SJCRH30 (cell line): ENCODE results near the gene POU4F1. TPM values are rescaled to one million over a fixed set of nuclear protein-coding genes. Genes with fewer than 3 reads are reported as not detected.
A peak's percentile ranks its signal among the peaks of the same experiment; 100 is the strongest.
"Not testable (repeated sequence)": the region's sequence is repeated elsewhere in the genome, so short reads cannot be mapped to it uniquely, and the experiment has no call there.

Source experiments
- DNase-seq, 2 experiments: peaks; one replicate each; pipeline ENCODE4 v3.0.0-alpha.2; 2015 to 2020
- H3K27ac ChIP-seq: fragments of 250-450 bp; sonication (Bioruptor Pico); 2 replicates; pipeline ENCODE4 v1.5.1; 2020; ENCODE audit warnings: mild to moderate bottlenecking, moderate library complexity
- H3K27me3 ChIP-seq: fragments of 250-450 bp; sonication (Bioruptor Pico); 2 replicates; pipeline ENCODE4 v1.5.1; 2020; ENCODE audit warnings: mild to moderate bottlenecking, moderate library complexity
- H3K36me3 ChIP-seq: fragments of 250-450 bp; sonication (Bioruptor Pico); 2 replicates; pipeline ENCODE4 v1.5.1; 2020; ENCODE audit warnings: mild to moderate bottlenecking, moderate library complexity
- H3K4me1 ChIP-seq: fragments of 250-450 bp; sonication (Bioruptor Pico); 2 replicates; pipeline ENCODE4 v1.5.1; 2020; ENCODE audit warnings: mild to moderate bottlenecking, moderate library complexity
- H3K4me3 ChIP-seq: fragments of 250-450 bp; sonication (Bioruptor Pico); 2 replicates; pipeline ENCODE4 v1.5.1; 2020; ENCODE audit warnings: mild to moderate bottlenecking, moderate library complexity
- H3K9me3 ChIP-seq: fragments of 250-450 bp; sonication (Bioruptor Pico); replicated peaks from 2 replicates; pipeline ENCODE4 v1.5.1; 2020; ENCODE audit warnings: mild to moderate bottlenecking, moderate library complexity
- total RNA-seq: library from RNA; depleted of rRNA; stranded (reverse); fragments of >200 nt; shearing (Covaris generic); gene quantifications from 2 replicates; pipeline ENCODE4 v1.2.3, GENCODE V29; 2014; rRNA removed

Gene POU4F1
- total RNA-seq, result 77.8 and 97.0 TPM in 2 replicates

- peaks cover 31% of the 10 kb centered on the region for H3K36me3 ChIP-seq
- H3K27ac ChIP-seq, result peak within 1 kb of the TSS; percentile 84
- DNase-seq, result peak; percentile 96
- peak within 1 kb of the TSS; percentile 73 for H3K4me3 ChIP-seq
- no peaks in the 10 kb centered on the region for H3K9me3 ChIP-seq
- H3K27me3 ChIP-seq, result no peaks in the 10 kb centered on the region
- peaks cover 5% of the 10 kb centered on the region; the same call in 1 of the 2 replicates for H3K4me1 ChIP-seq
Observed at GRCh38 chr13:78603240-78603957, at the start of gene POU4F1. Gene POU4F1 (minus strand): TSS chr13:78603552. CDS start chr13:78603326, 226 bp downstream.

DNA sequence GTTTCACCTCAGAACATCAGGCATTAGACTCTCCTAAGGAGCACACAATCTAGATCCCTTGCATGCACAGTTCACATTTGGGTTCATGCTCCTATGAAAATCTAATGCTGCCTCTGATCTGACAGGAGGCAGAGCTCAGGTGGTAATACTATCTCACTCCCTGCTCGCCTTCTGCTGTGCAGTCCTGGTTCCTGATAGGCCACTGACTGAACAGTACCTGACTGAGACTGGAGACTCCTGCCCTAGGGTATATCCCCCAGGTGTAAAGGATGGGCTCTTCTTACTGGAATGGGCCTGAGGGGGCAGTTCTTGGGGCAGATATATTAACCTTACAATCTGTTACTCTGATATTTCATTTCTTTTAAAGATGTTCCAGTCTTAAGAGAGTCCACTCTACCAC, 49.3 kb upstream of the POU4F1 start:
- Histone ChIP-seq H3K27me3 (no peaks in the 10 kb centered on the region), H3K4me3 (no peak overlapping the region), H3K4me1 (peaks cover 4% of the 10 kb centered on the region; the same call in 1 of the 2 replicates), H3K36me3 (peaks cover 43% of the 10 kb centered on the region), H3K9me3 (no peaks in the 10 kb centered on the region), H3K27ac (no peak overlapping the region)
- DNase-seq, result no peak

GRCh38 chr13:78650717-78651083, 47.3 kb upstream of the POU4F1 start:
- H3K9me3 ChIP-seq, result no peaks in the 10 kb centered on the region
- H3K27ac ChIP-seq, result no peak overlapping the region
- H3K36me3 ChIP-seq, result peaks cover 38% of the 10 kb centered on the region
- no peaks in the 10 kb centered on the region for H3K27me3 ChIP-seq
- DNase-seq, result no peak
- H3K4me3 ChIP-seq, result no peak overlapping the region
- no peaks in the 10 kb centered on the region for H3K4me1 ChIP-seq

DNA sequence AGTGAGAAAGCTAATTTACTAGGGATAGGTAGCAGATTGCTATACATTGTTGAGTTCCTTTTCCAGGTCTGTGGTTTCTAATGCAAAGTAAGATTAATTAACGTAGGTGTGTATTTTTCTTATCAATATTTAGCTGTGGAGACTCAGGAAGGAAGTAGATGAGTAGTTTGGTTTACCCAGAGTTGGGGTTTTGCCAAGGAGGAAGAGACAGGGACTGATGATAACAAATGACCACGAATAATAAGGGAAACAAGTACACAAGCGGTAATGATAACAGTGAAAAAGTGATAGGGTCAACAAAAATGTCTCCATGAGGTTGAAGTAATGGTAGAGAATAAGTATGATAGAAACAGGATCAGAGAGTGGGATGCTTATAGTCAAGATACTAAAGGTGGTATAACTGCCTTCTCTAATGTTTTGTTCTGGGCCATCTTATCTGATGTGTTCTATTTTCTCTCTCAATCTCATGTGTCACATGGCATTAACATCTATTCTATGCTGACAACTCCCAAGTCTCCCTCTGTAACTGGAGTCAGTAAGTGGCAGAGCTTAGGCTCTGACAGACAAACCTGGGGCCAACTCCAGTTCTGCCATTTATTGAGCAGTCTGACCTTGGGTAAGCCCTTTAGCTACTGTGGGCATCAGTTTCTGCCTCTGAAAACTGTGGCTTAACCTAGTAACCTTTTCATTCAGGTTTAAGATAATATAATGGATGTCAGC, 46.8 kb upstream of the POU4F1 start:
- DNase-seq, result no peak
- H3K4me3 ChIP-seq, result no peak overlapping the region
- no peak overlapping the region for H3K27ac ChIP-seq
- no peaks in the 10 kb centered on the region for H3K9me3 ChIP-seq
- peaks cover 33% of the 10 kb centered on the region for H3K36me3 ChIP-seq
- H3K4me1 ChIP-seq, result no peaks in the 10 kb centered on the region
- no peaks in the 10 kb centered on the region for H3K27me3 ChIP-seq

DNA sequence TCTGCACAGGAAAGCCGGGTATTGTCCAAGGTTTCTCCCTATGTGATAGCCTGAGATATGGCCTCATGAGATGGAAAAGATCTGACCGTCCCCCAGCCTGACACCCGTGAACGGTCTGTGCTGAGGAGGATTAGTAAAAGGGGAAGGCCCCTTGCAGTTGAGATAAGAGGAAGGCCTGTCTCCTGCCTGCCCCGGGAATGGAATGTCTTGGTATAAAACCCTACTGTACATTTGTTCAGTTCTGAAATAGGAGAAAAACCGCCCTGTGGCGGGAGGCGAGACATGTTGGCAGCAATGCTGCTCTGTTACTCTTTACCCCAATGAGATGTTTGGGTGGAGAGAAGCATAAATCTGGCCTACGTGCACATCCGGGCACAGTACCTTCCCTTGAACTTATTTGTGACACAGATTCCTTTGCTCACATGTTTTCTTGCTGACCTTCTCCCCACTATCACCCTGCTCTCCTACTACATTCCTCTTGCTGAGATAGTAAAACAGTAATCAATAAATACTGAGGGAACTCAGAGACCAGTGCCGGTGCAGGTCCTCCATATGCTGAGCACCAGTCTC, 43.8 kb upstream of the POU4F1 start:
- H3K9me3 ChIP-seq, H3K4me3 ChIP-seq, H3K27me3 ChIP-seq, H3K27ac ChIP-seq, H3K4me1 ChIP-seq, DNase-seq: not testable (repeated sequence)
- H3K36me3 ChIP-seq, result peaks cover 32% of the 10 kb centered on the region

DNA sequence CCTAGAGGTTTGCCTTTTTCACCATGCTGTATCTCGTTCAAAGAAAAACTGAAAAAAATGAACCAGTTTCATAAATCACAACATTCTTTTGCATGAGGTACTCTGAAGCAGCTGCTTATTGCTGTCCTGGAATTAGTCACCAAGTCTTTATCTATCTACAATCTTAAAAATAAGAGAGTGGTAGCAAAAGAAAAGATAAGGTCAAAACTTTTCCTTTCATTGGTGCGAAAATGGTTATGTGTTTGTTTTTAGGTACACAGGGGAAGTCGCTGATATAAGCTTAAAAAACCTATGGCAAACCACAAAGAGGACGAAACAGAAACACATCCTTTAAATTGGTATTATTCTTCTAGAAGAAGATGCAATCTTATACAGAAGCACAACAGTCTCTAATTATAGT, 34.9 kb upstream of the POU4F1 start:
- Histone ChIP-seq H3K36me3 (peaks cover 86% of the 10 kb centered on the region), H3K27ac (no peak overlapping the region)

GRCh38 chr13:78636495-78636894, 33.1 kb upstream of the POU4F1 start:
- Histone ChIP-seq H3K4me3 (no peak overlapping the region), H3K4me1 (peaks cover 6% of the 10 kb centered on the region), H3K9me3 (no peaks in the 10 kb centered on the region), H3K27ac (no peak overlapping the region), H3K36me3 (peaks cover 90% of the 10 kb centered on the region), H3K27me3 (no peaks in the 10 kb centered on the region)
- DNase-seq, result no peak

More for the DNA sequence above, 34.9 kb upstream of the POU4F1 start:
- no peak overlapping the region for H3K4me3 ChIP-seq
- no peaks in the 10 kb centered on the region for H3K9me3 ChIP-seq
- no peaks in the 10 kb centered on the region for H3K27me3 ChIP-seq
- DNase-seq, result no peak
- H3K4me1 ChIP-seq, result no peaks in the 10 kb centered on the region

GRCh38 chr13:78632996-78633395, 29.6 kb upstream of the POU4F1 start:
- no peaks in the 10 kb centered on the region for H3K27me3 ChIP-seq
- peaks cover 90% of the 10 kb centered on the region for H3K36me3 ChIP-seq
- no peak overlapping the region for H3K27ac ChIP-seq
- peaks cover 37% of the 10 kb centered on the region for H3K4me1 ChIP-seq
- no peak for DNase-seq
- H3K9me3 ChIP-seq, result peaks cover 4% of the 10 kb centered on the region; the same call in 1 of the 2 replicates
- H3K4me3 ChIP-seq, result no peak overlapping the region

- Histone ChIP-seq H3K9me3 (peaks cover 4% of the 10 kb centered on the region; the same call in 1 of the 2 replicates), H3K27ac (peak overlapping the region; percentile 87), H3K27me3 (no peaks in the 10 kb centered on the region), H3K4me3 (no peak overlapping the region), H3K36me3 (peaks cover 86% of the 10 kb centered on the region), H3K4me1 (peaks cover 37% of the 10 kb centered on the region)
- DNase-seq, result no peak
Observed at GRCh38 chr13:78631077-78631476, 27.7 kb upstream of the POU4F1 start.

DNA sequence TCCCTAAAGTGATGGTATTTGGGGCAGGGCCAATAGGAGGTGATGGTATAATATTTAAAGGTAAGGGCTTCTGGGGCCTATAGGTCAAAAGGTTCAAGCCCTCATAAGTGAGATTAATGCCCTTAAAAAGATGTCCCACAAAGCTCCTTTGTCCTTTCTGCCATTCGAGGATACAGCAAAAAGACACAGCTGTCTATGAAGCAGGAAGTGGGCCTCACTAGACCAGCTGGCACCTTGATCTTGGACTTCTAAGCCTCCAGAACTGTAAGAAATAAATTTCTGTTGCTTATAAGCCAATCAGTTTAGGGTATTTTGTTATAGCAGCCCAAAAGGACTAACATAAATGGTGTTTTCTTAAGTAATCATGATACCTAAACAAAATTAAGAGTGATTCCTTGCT, 27.2 kb upstream of the POU4F1 start:
- H3K36me3 ChIP-seq, result peaks cover 85% of the 10 kb centered on the region
- peak; percentile 75 to 88 for DNase-seq
- peak overlapping the region; percentile 87 for H3K27ac ChIP-seq
- peaks cover 4% of the 10 kb centered on the region; the same call in 1 of the 2 replicates for H3K9me3 ChIP-seq
- H3K4me3 ChIP-seq, result no peak overlapping the region
- no peaks in the 10 kb centered on the region for H3K27me3 ChIP-seq
- peaks cover 37% of the 10 kb centered on the region for H3K4me1 ChIP-seq

DNA sequence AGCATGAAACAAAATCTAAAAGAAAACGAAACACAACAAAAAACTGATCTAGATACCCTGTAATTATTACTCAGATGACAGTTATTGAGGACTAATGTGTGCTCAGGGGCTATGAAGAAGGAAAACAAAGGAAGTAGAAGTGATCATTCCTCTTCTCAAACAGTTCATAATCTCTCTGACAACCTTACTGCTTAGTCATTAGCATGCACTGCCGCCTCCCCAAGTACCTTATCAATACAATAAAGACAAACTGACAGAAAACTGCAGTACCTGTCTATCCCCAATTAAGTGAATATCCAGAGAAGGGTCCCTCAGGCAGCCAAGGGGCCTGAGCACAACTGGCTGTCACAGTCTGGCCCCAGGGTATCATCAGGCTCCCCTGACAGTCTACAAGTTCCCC, 22.0 kb upstream of the POU4F1 start:
- Histone ChIP-seq H3K4me3 (no peak overlapping the region), H3K27ac (no peak overlapping the region), H3K4me1 (peaks cover 21% of the 10 kb centered on the region), H3K36me3 (peaks cover 79% of the 10 kb centered on the region), H3K27me3 (no peaks in the 10 kb centered on the region), H3K9me3 (peaks cover 4% of the 10 kb centered on the region; the same call in 1 of the 2 replicates)
- no peak for DNase-seq

- Histone ChIP-seq H3K4me1 (no peaks in the 10 kb centered on the region; the same call in 1 of the 2 replicates), H3K9me3 (no peaks in the 10 kb centered on the region), H3K4me3 (no peak overlapping the region), H3K36me3 (peaks cover 67% of the 10 kb centered on the region), H3K27ac (no peak overlapping the region), H3K27me3 (no peaks in the 10 kb centered on the region)
- DNase-seq, result no peak
Observed at GRCh38 chr13:78623132-78623531, 19.8 kb upstream of the POU4F1 start.

GRCh38 chr13:78620936-78621470, 17.7 kb upstream of the POU4F1 start:
- Histone ChIP-seq H3K9me3 (no peaks in the 10 kb centered on the region), H3K27ac (no peak overlapping the region), H3K4me3 (no peak overlapping the region), H3K36me3 (peaks cover 71% of the 10 kb centered on the region), H3K27me3 (no peaks in the 10 kb centered on the region), H3K4me1 (no peaks in the 10 kb centered on the region)
- no peak for DNase-seq

- H3K36me3 ChIP-seq, result peaks cover 79% of the 10 kb centered on the region
- no peak overlapping the region for H3K4me3 ChIP-seq
- no peaks in the 10 kb centered on the region for H3K27me3 ChIP-seq
- H3K9me3 ChIP-seq, result no peaks in the 10 kb centered on the region
- no peak overlapping the region for H3K27ac ChIP-seq
- H3K4me1 ChIP-seq, result no peaks in the 10 kb centered on the region
- DNase-seq, result no peak
Observed at GRCh38 chr13:78618411-78618810, 15.1 kb upstream of the POU4F1 start.

GRCh38 chr13:78611040-78611439, 7.7 kb upstream of the POU4F1 start:
- Histone ChIP-seq H3K36me3 (peaks cover 29% of the 10 kb centered on the region), H3K4me3 (no peak overlapping the region), H3K27me3 (no peaks in the 10 kb centered on the region), H3K27ac (no peak overlapping the region), H3K9me3 (no peaks in the 10 kb centered on the region; the same call in 1 of the 2 replicates), H3K4me1 (0 out of 2 replicates have a peak, but pooled peaks cover 3% of the 10 kb centered on the region)
- peak in 1 of 2 experiments; percentile 24 for DNase-seq
